Mesothelial cell of epicardium (in vitro differentiated cells): ENCODE results near the gene CACNA2D3. TPM values are rescaled to one million over a fixed set of nuclear protein-coding genes. Genes with fewer than 3 reads are reported as not detected.

Source experiments
- DNase-seq, 2 experiments: peaks; one replicate each; pipeline ENCODE4 v3.0.0; 2021; ENCODE audit warnings: low spot score in 2 of 2; ENCODE audit not compliant: unreplicated experiment in 2 of 2
- H3K27ac Mint-ChIP-seq: 2 replicates; pipeline ENCODE4 v1.8.0; 2021; ENCODE audit warnings: mixed read lengths
- H3K27me3 Mint-ChIP-seq: 2 replicates; pipeline ENCODE4 v1.8.0; 2021; ENCODE audit warnings: low read depth, mixed read lengths
- H3K36me3 Mint-ChIP-seq: 2 replicates; pipeline ENCODE4 v1.8.0; 2021; ENCODE audit warnings: mixed read lengths
- H3K4me1 Mint-ChIP-seq: 2 replicates; pipeline ENCODE4 v1.8.0; 2021; ENCODE audit warnings: mixed read lengths
- H3K4me3 Mint-ChIP-seq: 2 replicates; pipeline ENCODE4 v1.8.0; 2021; ENCODE audit warnings: mild to moderate bottlenecking, moderate library complexity, mixed read lengths
- H3K9me3 Mint-ChIP-seq: 2 replicates; pipeline ENCODE4 v1.8.0; 2021; ENCODE audit warnings: mixed read lengths
- CTCF ChIP-seq: fragments of 200-600 bp; sonication (generic); IDR thresholded peaks from one replicate; pipeline ENCODE4 v1.5.0; 2021; ENCODE audit warnings: antibody characterized with exemption; ENCODE audit not compliant: unreplicated experiment
- total RNA-seq: library from RNA; stranded (reverse); gene quantifications from 3 replicates; pipeline ENCODE4 v1.2.1, GENCODE V29; 2021

Gene CACNA2D3
- total RNA-seq, 1 donor from 2014 or later = 2.3 TPM

- no peak for DNase-seq
- Mint-ChIP-seq H3K4me3 (peak overlapping the region; percentile 63), H3K4me1 (peaks cover 15% of the 10 kb centered on the region), H3K27me3 (peaks cover 86% of the 10 kb centered on the region), H3K27ac (no peak overlapping the region), H3K9me3 (no peaks in the 10 kb centered on the region), H3K36me3 (no peaks in the 10 kb centered on the region)
- TF ChIP-seq CTCF = no peak
Observed at GRCh38 chr3:54123003-54123775, 837 bp downstream of the CACNA2D3 start.

- Mint-ChIP-seq H3K27me3 (peaks cover 85% of the 10 kb centered on the region), H3K4me1 (peaks cover 15% of the 10 kb centered on the region), H3K36me3 (no peaks in the 10 kb centered on the region), H3K27ac (no peak overlapping the region), H3K4me3 (peak overlapping the region; percentile 63), H3K9me3 (no peaks in the 10 kb centered on the region)
- TF ChIP-seq CTCF = no peak
- DNase-seq = no peak
Observed at GRCh38 chr3:54123776-54124196, 1.4 kb downstream of the CACNA2D3 start.

- H3K9me3 Mint-ChIP-seq = no peaks in the 10 kb centered on the region
- no peak overlapping the region for H3K27ac Mint-ChIP-seq
- H3K4me3 Mint-ChIP-seq = no peak overlapping the region
- no peak for DNase-seq
- H3K36me3 Mint-ChIP-seq = no peaks in the 10 kb centered on the region
- H3K4me1 Mint-ChIP-seq = peaks cover 15% of the 10 kb centered on the region
- H3K27me3 Mint-ChIP-seq = peaks cover 84% of the 10 kb centered on the region
- no peak for TF ChIP-seq CTCF
Observed at GRCh38 chr3:54125300-54125699, 2.9 kb downstream of the CACNA2D3 start.

- H3K27me3 Mint-ChIP-seq = peaks cover 84% of the 10 kb centered on the region
- H3K27ac Mint-ChIP-seq = no peak overlapping the region
- H3K36me3 Mint-ChIP-seq = no peaks in the 10 kb centered on the region
- H3K4me1 Mint-ChIP-seq = peaks cover 9% of the 10 kb centered on the region
- TF ChIP-seq CTCF = no peak
- no peak overlapping the region for H3K4me3 Mint-ChIP-seq
- H3K9me3 Mint-ChIP-seq = no peaks in the 10 kb centered on the region
- no peak for DNase-seq
Observed at GRCh38 chr3:54126551-54126950, 4.2 kb downstream of the CACNA2D3 start.

GRCh38 chr3:54127499-54128056 lies 5.2 kb downstream of the CACNA2D3 start:
- Mint-ChIP-seq H3K27me3 (peaks cover 91% of the 10 kb centered on the region), H3K36me3 (no peaks in the 10 kb centered on the region), H3K4me3 (no peak overlapping the region), H3K27ac (no peak overlapping the region), H3K9me3 (no peaks in the 10 kb centered on the region), H3K4me1 (peaks cover 9% of the 10 kb centered on the region)
- TF ChIP-seq CTCF = no peak
- no peak for DNase-seq
